ENCODE data around the gene GNG8.

Gene GNG8

DNA sequence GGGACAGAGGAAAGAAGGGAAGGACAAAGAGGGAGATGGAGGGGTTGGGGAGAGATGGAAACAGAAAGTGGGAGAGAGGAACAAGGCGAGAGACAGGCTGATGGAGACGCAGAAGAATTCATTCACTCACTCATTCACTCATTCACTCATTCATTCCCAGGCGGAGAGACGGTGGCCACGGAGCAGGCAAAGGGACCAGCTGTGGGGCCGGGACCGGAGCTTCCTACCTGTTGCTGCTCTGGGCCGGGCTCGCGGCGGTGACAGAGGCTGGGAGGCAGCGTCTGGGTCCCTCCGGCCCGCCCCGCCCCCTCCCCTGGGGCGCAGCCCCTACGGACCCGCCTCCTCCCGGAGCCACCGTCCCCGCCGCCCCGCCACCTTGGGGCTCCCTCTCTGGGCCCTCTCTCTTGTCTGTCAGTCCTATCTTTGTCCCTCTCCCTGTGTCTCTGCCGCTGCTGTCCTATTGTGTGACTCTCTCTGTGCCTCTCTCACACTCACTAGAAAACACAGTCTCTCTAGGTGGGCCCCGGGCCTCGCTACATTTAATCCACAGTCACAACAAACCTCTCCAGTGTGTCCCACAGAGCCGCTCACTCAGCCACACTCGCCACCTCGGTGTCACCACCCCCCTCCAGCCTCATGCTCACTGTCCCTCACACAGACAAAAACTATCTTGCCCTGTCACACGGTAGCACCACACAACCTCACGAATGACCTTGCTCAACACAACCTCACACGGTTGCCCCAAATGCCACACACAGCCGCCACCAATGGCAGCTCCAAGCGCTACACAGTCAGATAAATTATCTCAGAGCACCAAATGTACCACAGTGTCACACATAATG, at the start of gene GNG8:
TSS of gene GNG8 (minus strand) at position 283 of the 842 bp plus-strand sequence. CDS start 1,520 bp downstream, outside the sequence.
- DNase-seq = no peak

DNA sequence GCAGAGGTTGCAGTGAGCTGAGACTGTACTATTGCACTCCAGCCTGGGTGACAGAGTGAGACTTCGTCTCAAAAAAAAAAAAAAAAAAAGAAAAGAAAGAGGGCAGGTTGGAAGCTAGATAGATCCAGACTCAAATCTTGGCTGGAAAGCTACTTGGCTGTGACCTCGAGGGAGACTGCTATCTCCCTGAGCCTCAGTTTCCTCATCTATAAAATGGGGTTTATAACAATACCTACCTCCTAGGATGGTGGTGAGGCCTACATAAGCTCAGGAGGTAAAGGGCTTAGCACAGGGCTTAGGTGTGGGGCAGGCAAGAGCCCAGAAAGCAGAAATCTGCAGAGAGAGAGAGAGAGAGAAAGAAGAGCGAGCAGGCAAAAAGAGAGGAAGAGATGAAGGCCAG, 49.2 kb upstream of the GNG8 start:
- DNase-seq = no peak

DNA sequence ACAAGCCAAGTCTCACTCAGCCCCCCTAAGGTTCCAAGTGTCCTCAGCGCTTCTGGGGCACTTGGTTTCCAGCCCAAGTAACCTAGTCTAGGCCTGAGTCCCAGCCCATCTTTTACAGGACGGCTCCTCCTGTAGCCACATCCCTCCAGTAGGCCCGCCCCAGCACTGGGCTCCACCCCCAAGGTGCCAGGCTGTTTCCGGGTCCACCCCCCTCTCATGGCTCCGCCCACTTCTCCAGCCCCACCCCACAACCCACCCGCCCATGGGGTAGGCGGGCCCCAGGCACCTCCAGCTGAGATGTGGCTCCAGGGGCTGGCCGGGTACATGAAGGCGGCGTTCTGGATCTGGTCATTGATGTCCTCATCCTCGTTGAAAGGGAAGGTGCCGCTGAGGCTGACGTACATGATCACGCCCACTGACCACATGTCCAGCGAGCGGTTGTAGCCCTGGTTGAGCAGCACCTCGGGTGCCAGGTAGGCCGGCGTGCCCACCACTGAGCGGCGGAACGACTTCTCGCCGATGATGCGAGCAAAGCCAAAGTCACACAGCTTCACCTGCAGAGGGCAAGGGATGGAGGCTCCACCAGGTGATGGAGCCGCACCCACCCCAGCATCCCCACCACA, 42.2 kb upstream of the GNG8 start:
- DNase-seq = no peak

DNA sequence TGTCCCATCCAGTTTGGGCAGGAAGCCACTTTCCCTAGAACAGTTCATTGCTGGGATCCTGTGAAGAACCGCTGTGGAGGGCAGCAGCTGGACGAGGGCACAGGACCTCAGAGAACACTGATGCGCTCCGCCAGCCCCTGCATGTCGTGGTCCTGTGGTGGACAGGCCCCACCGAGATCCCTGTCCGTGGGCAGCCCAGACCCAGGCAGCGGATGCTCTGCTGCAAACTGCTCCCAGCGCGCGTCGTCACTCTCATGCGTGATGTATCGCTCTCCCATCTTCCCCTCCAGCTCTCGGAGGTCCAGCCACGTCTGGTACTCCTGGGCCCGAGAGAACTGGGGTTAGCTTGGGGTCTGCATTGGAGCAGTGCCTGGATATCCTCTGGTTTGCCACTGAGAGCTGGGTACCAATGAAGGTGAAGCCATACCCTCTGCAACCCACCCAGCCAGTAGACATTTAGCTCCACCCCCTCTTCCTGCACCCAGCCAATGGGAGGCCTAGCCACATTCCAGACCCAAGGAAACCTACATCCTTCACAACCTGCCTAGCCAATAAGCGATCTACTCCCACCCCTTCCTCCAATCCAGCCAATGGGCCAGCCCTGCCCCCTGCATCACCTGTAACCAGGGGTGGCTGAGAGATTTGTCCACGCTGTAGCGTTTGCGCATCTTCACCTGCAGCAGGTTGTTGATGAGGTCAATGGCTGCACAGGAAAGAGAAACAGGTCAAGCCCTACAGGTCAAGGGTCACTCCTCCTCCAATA, 38.6 kb upstream of the GNG8 start:
- DNase-seq = no peak

DNA sequence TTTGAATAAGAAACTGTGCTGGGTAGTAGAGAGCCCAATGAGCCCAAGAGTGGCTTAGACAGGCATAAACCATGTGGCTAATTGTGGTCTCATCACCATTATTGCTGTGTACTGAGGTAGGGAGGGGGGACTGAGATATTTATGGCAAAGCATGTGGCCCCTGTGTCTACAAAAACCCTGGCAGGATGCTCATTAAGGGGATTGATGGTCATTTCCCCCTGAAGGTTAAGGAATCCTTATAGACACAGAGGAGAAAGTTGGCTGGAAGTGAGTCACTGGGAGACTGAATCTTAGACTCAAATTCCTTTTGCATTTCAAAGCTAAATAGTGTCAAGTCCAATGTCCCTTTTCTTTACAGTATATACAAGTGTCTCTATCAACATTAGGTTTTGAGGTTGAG, 34.8 kb upstream of the GNG8 start:
- no peak for DNase-seq

DNA sequence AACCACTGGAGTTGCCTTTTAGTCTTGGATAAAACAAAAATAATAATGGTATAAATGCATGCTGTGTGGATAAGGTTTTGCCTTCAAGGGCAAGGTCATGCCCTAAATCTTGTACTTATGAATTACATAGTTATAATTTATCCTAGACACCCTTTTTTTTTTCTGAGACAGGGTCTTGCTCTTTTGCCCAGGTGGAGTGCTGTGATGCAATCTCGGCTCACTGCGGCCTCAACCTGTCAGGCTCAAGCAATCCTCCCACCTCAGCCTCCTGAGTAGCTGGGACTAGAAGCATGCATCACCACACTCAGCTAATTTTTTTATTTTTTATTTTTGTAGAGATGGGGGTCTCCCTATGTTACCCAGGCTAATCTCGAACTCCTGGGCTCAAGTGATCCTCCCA, 32.7 kb upstream of the GNG8 start:
- DNase-seq = no peak

DNA sequence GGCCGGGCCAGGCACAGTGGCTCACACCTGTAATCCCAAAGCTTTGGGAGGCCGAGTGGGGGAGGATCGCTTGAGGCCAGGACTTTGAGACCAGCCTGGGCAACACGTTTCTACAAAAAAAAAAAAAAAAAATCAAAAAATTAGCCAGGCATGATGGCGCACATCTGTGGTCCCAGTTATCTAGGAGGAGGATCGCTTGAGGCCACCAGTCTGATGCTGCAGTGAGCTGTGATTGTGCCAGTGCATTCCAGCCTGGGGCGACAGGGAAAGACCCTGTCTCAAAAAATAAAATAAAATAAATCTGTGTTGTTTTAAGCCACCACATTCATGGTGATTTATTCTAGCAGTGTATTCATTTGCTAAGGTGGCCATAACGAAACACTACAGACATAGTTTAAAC, 29.1 kb upstream of the GNG8 start:
- DNase-seq = no peak

DNA sequence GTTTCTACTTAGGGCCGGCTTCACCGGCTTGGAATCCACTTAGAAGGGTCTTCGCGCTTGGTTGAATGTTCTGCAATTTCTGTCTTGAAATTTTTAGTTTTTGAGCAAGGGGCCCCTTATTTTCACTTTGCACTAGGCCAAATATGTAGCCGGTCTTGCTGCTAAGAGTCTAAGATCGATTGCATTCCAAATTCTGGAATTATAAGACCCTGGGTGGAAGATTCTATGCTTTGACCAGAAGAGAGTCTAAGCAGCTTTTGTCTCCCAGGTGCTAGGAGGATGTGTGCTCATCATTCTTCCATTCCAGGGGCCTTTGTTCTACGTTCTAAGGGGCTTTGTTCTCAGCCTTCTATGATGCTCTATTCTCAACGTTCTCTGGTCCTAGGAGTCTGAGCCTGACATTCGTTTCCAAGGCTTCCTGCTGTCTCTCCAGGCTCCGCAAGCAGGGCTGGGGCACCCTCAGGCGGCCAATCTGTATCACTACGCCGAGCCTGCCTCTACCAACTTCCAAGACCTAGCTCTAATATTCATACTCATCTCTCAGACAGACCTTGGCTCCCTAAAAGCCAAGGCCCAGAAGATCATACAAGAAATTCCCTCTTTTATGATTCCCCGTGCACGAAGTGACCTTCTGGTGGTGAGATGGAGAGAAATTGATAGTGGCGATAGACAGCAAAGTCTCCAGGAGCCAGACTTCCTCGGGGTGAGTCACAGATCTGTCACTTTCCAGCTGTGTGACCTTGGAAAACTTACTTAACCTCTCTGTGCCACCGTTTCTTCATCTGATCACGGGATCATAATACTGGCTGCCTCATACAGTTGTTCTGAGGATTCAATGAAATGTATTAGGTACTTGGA, 26.0 kb upstream of the GNG8 start:
- peak; percentile 91 for DNase-seq

DNA sequence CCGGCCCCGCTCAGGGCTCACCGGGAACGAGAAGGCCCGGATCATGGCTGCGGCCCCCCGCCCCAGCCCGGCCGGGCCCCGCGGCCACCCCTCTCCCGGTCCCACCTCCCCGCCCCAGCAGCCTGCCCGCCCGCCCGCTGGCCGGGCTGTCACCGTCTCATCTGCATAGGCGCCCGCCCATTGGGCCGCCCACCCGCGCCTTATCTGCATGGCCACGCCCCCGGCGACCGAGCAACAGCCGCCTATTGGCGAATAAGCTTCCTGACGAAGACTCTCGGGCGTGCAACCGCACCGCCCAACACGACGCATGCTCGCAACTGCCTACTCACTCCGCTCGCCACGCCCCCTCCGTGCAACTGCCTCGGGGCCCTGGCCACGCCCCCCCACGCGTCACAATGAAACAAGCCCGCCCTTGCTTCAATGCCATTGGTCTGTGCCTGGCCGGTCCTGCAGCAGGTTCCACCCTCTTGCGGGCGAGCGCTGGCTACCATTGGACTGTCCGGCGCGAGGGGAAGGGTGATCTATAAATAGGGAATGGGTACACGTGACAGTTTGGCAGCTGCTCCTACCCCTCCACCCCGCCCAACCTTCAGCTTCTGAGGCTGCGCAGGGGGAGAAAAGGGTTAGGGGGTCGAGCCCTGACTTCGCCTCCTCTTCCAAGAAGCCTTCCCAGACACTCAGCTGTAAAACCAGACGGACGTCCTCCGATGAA, 25.2 kb upstream of the GNG8 start, which contains the start of gene DACT3:
TSS of gene DACT3 (minus strand) at position 163 of the 712 bp plus-strand sequence. CDS start at position 45, 118 bp downstream.
- DNase-seq = peak; percentile 100

DNA sequence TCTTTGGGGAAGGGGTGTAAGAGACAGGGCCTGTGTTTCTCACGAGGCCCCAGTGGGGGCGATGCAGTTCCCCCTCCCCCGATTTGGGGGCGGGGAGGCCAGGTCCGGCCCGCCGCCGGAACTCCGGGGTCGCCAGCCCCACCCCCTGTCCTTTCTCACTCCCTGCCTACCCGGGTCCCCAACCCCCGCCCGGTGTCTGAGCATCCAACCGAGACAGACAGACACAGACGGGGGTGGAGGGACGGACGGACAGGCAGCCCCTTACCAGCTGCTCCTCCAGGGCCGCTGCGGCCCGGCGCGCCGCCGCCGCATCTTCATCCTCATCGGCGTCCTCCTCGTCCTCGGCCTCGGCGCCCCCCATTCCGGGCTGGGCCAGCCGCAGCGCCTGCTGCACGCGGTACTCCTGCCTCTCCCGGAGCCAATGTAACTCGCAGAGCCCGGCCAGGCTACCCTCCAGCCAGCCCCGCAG, 24.6 kb upstream of the GNG8 start:
- no peak for DNase-seq

DNA sequence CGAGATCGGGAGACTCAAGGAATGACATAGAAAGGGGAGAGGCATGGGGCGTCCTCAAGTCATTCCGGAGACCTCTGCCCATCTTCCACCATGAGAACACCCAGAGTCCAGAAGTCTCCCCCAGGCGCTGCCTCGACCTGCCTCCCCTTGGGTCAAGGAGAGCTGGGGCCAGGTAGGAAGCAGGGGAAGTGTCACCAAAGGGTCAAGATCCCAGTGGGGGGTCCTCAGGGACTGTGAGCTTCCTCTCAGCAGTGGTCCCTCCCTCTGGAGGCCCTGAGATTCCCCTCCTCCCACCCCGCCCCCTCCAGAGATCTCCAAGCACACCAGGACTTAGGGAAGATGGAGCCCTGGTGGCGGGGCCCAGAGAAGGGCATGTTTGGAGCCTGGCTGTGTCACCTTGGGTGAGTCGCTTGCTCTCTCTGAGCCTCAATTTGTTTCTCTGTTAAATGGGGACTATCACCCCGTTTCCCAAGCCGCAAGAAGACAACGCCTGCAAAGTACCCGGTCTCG, 24.1 kb upstream of the GNG8 start:
- peak; percentile 79 for DNase-seq

DNA sequence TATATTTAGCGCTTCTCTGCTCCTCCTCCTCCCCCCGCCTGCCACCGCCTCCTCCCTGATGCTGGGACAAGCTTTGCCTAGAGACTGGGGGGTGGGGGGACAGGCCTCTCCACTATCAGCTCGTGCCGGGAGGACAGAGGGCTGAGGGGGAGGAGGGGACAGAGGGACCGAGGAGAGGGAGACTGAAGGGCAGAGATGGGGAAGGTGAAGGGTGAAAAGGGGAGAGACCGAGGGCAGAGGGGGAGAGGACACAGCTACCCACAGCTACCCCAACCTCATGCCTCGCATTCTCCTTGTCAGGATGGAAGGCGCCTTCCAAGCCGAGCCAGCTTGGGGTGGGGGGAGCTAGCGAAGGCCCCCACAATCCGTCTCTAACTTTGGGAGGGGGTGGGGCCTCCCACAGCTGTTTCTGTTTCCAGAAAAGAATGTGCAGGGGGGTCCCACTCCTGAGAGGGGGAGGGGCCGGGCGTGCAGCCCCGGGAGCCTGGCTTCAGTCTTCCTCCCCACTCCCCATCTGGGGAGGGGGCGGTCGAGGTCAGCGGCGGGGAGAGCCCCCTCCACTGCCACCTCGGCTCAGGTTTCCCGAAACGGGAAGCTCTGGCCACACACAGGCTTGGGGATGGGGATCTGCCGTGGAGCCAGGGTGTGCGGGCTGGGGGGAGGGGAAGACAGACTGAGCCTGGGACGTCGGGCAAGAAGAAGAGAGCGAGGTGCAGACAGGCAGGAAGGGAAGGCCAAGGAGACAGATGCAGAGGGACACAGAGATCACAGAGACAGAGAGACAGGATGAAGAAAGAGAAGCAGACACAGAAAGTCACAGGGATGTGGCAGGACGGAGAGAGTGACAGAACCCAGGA, 23.4 kb upstream of the GNG8 start:
- DNase-seq = peak; percentile 83

DNA sequence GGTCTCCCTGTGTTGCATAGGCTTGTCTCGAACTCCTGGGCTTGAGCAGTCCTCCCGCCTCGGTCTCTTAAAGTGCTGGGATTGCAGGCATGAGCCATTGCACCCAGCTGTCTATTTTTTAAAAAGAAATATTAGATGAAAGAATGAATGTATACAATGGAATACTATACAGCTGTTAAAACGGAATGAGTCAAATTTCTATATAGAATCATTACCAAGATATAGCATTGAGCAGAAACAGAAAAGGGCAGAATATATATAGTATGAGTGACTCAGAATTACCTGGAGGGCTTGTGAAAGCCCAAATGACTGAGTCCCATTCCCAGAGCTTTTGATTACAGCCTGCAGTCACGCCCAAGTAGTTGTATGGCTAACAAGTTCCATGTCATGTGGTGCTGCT, 20.5 kb upstream of the GNG8 start:
- DNase-seq = no peak

DNA sequence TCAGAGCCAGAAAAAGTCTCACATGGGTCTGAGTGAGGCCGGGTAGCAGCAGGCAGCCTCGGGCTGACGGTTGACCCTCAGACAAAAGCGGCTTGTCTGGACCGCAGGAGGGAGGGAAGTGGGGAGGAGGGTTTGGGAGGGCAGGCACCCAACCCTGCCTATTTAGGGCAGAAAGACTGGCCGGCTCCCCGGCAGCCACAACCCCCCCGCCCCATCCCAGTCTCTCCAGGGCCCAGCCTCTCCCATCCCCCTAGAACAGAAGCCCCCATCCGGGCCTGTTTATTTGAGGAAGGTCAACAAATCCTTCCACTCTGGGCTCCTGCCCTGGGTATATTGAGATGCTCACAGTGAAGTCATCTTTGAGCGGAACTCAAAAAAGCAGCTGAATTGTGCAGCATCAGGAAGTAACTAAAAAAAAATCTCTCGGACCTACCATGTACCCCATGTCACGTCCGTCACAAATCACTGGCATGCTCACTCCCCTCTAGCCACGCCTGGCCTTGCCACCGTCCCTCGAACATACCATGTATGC, 18.7 kb upstream of the GNG8 start:
- DNase-seq = peak; percentile 75

DNA sequence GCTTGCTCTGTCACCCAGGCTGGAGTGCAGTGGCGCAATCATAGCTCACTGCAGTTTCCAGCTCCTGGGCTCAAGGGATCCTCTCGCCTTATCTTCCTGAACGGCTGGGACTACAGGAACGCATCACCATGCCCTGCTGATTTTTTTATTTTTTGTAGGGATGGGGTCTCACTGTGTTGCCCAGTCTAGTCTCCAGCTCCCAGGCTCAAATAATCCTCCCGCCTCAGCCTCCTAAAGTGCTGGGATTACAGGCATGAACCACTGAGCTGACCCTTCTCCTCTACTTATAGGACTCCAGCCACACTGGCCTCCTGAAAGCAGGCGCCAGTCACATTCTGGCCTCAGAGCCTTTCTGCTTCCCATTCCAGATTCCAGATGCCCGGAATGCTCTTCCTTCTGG, 14.4 kb upstream of the GNG8 start:
- DNase-seq = no peak

DNA sequence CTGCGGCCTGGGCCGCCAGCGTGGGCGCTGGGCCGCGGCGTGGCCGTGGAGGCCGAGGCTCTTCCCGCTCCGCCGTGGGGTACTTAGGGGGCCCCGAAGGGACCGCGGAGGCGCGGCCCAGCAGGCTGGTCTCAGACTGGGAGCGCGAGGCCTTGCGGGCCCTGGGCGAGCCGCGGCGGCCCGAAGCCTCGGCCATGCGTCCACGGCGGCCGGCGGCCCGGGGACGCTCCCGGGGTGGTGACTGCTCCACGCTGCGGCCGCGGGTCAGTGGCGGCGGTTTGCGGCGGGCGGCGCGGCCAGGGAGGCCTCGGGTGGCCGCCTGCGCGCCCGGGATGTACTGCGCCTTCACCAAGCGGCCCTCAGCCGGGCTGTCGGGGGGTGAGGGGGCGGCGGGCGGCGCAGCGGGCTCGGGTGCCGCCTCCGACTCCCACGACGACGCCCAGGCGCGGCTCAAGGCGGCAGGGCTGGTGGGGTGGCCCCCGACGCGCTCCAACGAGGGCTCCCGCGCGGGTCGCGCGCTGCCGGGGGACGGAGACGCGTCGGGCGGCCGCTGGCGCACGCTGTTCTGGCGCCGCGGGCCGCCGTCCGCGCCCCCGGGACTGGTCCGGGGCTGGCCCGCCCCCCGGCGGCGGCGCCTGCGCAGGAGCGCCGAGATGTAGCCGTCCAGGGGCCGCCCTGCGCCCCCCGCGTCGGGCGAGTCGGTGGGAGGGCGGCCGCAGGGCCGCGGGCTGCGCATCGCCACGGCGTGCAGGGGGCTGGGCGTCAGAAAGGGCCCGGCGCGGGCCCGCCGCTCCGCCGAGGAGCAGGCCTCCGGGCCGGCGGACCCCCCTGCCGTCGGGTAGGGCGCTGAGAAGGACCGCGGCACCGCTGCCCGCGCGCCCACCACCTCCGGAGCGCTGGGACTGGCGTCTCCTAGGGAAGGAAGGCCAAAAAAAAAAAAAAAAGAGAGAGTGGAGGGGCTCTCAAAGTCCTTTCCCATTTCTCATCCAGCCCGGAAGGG, 13.3 kb upstream of the GNG8 start:
- no peak for DNase-seq

DNA sequence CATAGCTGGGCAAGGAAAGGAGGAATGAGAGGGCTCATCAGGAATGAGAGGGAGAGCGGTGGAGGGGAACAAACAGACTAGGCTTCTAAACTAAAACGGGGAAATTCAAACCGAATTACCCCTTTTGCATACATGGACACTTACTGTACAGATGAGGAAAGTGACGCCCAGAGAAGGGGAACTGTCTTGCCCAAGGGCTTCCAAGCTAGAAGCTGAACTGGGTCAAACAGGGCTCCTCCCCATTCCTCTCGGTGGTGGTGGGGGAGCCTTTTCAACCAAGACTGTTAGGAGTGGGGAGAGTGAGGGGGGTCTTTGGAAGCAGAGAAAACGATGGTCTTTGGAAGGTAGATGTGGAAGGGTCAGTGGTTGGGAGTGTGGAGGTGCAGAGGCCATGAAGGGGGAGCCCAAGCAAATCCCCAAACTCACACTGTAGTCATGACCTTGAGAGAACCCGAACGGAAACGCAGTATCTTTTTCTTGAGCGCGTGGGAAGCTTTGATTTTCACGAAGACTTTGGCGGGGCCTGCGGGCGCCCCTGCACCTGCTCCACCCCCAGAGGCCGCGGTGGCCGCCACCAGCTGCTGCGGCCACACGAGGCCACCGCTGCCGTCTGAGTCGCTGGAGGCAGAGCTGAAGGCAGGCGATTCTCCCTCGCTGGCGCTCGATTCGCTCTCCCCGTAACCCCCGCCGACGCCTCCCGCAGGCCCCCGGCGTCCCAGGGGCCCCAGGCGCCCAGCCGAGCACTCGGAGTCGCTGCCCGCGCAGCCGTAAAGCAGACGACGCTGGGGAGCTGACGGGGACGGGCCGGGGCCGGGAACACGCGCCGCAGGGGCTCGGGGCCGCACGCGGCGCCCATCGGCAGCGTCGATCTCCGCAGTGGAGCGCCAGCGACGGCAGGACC, 12.3 kb upstream of the GNG8 start:
- DNase-seq = no peak

DNA sequence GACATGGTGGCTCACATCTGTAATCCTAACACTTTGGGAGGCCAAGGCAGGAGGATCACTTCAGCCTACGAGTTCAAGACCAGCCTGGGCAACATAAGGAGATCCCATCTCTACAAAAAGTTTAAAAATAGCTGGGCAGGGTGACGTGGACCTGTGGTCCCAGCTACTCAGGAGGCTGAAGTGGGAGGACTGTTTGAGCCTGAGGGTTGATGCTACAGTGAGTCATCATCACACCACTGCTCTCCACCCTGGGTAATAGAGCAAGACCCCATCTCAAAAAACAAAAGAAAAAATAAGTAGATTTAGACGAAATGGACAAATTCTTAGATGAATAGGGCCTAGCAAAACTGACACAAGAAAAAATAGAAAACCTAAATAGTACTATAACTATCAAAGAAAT, 10.4 kb upstream of the GNG8 start:
- no peak for DNase-seq

Measured in left hindlimb (tissue), 1 donor.